ENCODE measurements around the gene SMOC2. TPM values are rescaled to one million over a fixed set of nuclear protein-coding genes. Genes with fewer than 3 reads are reported as not detected.

SMOC2 gene
- polyA plus RNA-seq, 1 donor (not counting 4 experiments of a cell fraction or from before 2014, with no cell fraction given): 1.1 TPM

DNA sequence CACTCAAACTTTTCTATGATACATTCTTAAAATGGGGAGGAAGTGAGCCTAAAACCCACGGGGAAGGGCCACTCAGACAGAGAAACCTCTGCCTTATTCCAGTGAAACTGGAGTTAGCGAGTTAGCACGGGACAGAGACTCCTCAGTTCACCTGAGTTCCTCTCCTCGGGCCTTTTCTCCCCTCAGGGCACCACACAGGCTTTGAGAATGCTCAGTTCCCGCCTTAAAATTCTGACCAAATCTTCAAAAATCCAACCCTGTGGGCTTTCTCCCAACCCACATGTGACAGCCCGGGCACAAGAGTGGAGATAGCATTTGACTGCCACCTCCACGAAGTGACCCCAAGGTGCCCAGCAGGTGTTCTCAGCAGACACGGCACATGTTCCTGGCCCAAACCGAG is 204.3 kb downstream of the SMOC2 start:
- H3K27me3 ChIP-seq (ENCODE audit: control insufficient read depth, extremely low read depth, insufficient read depth, low read length): peaks cover 11% of the 10 kb centered on the region
- dilution Hi-C loops (cut with MboI; ENCODE audit: extremely low pct_ligation_motif_present, low sequenced_read_pairs): no loop called here
- TF ChIP-seq, protein P1, sequence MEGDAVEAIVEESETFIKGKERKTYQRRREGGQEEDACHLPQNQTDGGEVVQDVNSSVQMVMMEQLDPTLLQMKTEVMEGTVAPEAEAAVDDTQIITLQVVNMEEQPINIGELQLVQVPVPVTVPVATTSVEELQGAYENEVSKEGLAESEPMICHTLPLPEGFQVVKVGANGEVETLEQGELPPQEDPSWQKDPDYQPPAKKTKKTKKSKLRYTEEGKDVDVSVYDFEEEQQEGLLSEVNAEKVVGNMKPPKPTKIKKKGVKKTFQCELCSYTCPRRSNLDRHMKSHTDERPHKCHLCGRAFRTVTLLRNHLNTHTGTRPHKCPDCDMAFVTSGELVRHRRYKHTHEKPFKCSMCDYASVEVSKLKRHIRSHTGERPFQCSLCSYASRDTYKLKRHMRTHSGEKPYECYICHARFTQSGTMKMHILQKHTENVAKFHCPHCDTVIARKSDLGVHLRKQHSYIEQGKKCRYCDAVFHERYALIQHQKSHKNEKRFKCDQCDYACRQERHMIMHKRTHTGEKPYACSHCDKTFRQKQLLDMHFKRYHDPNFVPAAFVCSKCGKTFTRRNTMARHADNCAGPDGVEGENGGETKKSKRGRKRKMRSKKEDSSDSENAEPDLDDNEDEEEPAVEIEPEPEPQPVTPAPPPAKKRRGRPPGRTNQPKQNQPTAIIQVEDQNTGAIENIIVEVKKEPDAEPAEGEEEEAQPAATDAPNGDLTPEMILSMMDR (optimal IDR thresholded peaks at IDR 0.05 in 1 of 3, IDR thresholded peaks at IDR 0.05 in 1 of 3, conservative IDR thresholded peaks at IDR 0.05 in 1 of 3; ENCODE audit: extremely low read depth in 1 of 3, insufficient read depth in 2 of 3, low read length in 3 of 3): no peak
- TF ChIP-seq EZH2 (IDR thresholded peaks at IDR 0.05; ENCODE audit: low read length): no peak

GRCh38 chr6:168647271-168647670 is 206.3 kb downstream of the SMOC2 start:
- no peak for TF ChIP-seq EZH2 (IDR thresholded peaks at IDR 0.05; ENCODE audit: low read length)
- TF ChIP-seq, protein P1 (optimal IDR thresholded peaks at IDR 0.05 in 1 of 3, IDR thresholded peaks at IDR 0.05 in 1 of 3, conservative IDR thresholded peaks at IDR 0.05 in 1 of 3; ENCODE audit: extremely low read depth in 1 of 3, insufficient read depth in 2 of 3, low read length in 3 of 3): no peak
- Histone ChIP-seq H3K4me2 (ENCODE audit: control insufficient read depth, extremely low read depth, insufficient read depth, low read depth, low read length) (no peak overlapping the region), H4K20me1 (ENCODE audit: control insufficient read depth, extremely low read depth, insufficient read depth, low read length) (no peaks in the 10 kb centered on the region), H3K27ac (ENCODE audit: control insufficient read depth, insufficient read depth, low read length) (no peak overlapping the region), H3K9me3 (ENCODE audit: control insufficient read depth, low read depth, low read length) (no peaks in the 10 kb centered on the region), H3K4me3 (ENCODE audit: control insufficient read depth in 2 of 3, extremely low read depth in 1 of 3, insufficient read depth in 2 of 3, low read depth in 1 of 3, low read length in 3 of 3) (no peak overlapping the region), H3K9me1 (ENCODE audit: control insufficient read depth, extremely low read depth, insufficient read depth, low read length) (no peaks in the 10 kb centered on the region), H3K79me2 (ENCODE audit: control insufficient read depth, insufficient read depth, low read length) (no peaks in the 10 kb centered on the region), H3K4me1 (ENCODE audit: control insufficient read depth, extremely low read depth, insufficient read depth, low read length) (peaks cover 6% of the 10 kb centered on the region), H3K27me3 (ENCODE audit: control insufficient read depth, extremely low read depth, insufficient read depth, low read length) (peaks cover 11% of the 10 kb centered on the region), H3K9ac (ENCODE audit: control insufficient read depth, extremely low read depth, insufficient read depth, low read length) (no peak overlapping the region), H2AFZ (ENCODE audit: control insufficient read depth, low read length) (no peak overlapping the region), H3K36me3 (ENCODE audit: control insufficient read depth in 2 of 2, extremely low read depth in 1 of 2, insufficient read depth in 2 of 2, low read length in 2 of 2) (no peaks in the 10 kb centered on the region)
- DNase-seq (ENCODE audit: low read depth, low spot score) (no peak), FAIRE-seq (no peak)
- dilution Hi-C loops (cut with MboI; ENCODE audit: extremely low pct_ligation_motif_present, low sequenced_read_pairs): no loop called here

More for the DNA sequence above, 204.3 kb downstream of the SMOC2 start:
- Histone ChIP-seq H3K9me1 (ENCODE audit: control insufficient read depth, extremely low read depth, insufficient read depth, low read length) (no peaks in the 10 kb centered on the region), H3K9me3 (ENCODE audit: control insufficient read depth, low read depth, low read length) (no peaks in the 10 kb centered on the region), H3K79me2 (ENCODE audit: control insufficient read depth, insufficient read depth, low read length) (no peaks in the 10 kb centered on the region), H3K4me2 (ENCODE audit: control insufficient read depth, extremely low read depth, insufficient read depth, low read depth, low read length) (no peak overlapping the region), H2AFZ (ENCODE audit: control insufficient read depth, low read length) (no peak overlapping the region), H3K36me3 (ENCODE audit: control insufficient read depth in 2 of 2, extremely low read depth in 1 of 2, insufficient read depth in 2 of 2, low read length in 2 of 2) (no peaks in the 10 kb centered on the region), H3K4me1 (ENCODE audit: control insufficient read depth, extremely low read depth, insufficient read depth, low read length) (peaks cover 6% of the 10 kb centered on the region), H3K4me3 (ENCODE audit: control insufficient read depth in 2 of 3, extremely low read depth in 1 of 3, insufficient read depth in 2 of 3, low read depth in 1 of 3, low read length in 3 of 3) (no peak overlapping the region), H3K9ac (ENCODE audit: control insufficient read depth, extremely low read depth, insufficient read depth, low read length) (no peak overlapping the region), H3K27ac (ENCODE audit: control insufficient read depth, insufficient read depth, low read length) (no peak overlapping the region), H4K20me1 (ENCODE audit: control insufficient read depth, extremely low read depth, insufficient read depth, low read length) (no peaks in the 10 kb centered on the region)
- FAIRE-seq: no peak
- DNase-seq (ENCODE audit: low read depth, low spot score): no peak
